ENCODE data around the gene ERC1.
"Not testable (repeated sequence)": the region's sequence is repeated elsewhere in the genome, so short reads cannot be mapped to it uniquely, and the experiment has no call there.

The ERC1 gene

DNA sequence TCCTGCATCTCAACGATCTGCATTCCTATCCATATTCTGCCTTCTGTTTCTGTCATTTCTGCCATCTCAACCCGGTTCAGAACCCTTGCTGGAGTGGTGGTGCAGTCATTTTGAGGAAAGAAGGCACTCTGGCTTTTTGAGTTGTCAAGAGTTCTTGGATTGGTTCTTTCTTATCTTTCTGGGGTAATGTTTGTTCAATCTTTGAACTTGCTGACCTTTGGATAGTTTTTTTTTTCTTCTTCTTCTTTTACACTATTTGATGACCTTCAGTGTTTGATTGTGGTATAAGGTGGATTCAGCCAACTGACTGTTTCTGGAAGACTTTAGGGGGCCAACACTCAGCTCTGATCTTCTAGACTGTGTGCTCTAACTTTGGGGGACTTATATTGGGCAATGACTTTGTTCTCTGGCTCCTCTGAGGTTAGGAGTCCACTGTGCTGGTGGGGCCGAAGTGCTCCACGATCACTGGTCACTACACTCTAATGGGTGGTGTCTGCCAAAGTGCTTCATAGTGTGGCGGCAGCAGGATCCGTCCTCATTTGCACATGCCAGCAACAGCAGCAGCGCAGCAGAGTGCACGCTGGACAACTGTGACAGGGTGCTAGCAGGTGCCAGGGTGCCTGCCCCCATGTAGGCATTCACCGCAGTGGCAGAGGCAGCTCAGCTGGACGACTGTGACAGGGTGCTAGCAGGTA, 347.6 kb downstream of the ERC1 start:
- no peak for TF ChIP-seq GABPA (IDR thresholded peaks at IDR 0.05; ENCODE audit: low read depth)
- H3K4me3 ChIP-seq (replicated peaks; ENCODE audit: insufficient read depth, low read length): no peak overlapping the region

GRCh38 chr12:1339178-1339541, 348.1 kb downstream of the ERC1 start:
- H3K4me3 ChIP-seq (replicated peaks; ENCODE audit: insufficient read depth, low read length); H3K27ac ChIP-seq (replicated peaks); H3K27me3 ChIP-seq (ENCODE audit: insufficient read depth, poor library complexity, severe bottlenecking); DNase-seq (ENCODE audit: low read depth in 1 of 2, low spot score in 1 of 2): not testable (repeated sequence)

More for the DNA sequence above, 347.6 kb downstream of the ERC1 start:
- DNase-seq (ENCODE audit: low read depth in 1 of 2, low spot score in 1 of 2): no peak
- H3K27ac ChIP-seq (replicated peaks): no peak overlapping the region
- no peaks in the 10 kb centered on the region for H3K27me3 ChIP-seq (ENCODE audit: insufficient read depth, poor library complexity, severe bottlenecking)

- no peak overlapping the region for H3K27ac ChIP-seq (replicated peaks)
- TF ChIP-seq, protein P1, sequence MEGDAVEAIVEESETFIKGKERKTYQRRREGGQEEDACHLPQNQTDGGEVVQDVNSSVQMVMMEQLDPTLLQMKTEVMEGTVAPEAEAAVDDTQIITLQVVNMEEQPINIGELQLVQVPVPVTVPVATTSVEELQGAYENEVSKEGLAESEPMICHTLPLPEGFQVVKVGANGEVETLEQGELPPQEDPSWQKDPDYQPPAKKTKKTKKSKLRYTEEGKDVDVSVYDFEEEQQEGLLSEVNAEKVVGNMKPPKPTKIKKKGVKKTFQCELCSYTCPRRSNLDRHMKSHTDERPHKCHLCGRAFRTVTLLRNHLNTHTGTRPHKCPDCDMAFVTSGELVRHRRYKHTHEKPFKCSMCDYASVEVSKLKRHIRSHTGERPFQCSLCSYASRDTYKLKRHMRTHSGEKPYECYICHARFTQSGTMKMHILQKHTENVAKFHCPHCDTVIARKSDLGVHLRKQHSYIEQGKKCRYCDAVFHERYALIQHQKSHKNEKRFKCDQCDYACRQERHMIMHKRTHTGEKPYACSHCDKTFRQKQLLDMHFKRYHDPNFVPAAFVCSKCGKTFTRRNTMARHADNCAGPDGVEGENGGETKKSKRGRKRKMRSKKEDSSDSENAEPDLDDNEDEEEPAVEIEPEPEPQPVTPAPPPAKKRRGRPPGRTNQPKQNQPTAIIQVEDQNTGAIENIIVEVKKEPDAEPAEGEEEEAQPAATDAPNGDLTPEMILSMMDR (IDR thresholded peaks at IDR 0.05; ENCODE audit: insufficient read depth, low read length): no peak
- TF ChIP-seq GABPA (IDR thresholded peaks at IDR 0.05; ENCODE audit: low read depth): no peak
- TF ChIP-seq, protein P2, sequence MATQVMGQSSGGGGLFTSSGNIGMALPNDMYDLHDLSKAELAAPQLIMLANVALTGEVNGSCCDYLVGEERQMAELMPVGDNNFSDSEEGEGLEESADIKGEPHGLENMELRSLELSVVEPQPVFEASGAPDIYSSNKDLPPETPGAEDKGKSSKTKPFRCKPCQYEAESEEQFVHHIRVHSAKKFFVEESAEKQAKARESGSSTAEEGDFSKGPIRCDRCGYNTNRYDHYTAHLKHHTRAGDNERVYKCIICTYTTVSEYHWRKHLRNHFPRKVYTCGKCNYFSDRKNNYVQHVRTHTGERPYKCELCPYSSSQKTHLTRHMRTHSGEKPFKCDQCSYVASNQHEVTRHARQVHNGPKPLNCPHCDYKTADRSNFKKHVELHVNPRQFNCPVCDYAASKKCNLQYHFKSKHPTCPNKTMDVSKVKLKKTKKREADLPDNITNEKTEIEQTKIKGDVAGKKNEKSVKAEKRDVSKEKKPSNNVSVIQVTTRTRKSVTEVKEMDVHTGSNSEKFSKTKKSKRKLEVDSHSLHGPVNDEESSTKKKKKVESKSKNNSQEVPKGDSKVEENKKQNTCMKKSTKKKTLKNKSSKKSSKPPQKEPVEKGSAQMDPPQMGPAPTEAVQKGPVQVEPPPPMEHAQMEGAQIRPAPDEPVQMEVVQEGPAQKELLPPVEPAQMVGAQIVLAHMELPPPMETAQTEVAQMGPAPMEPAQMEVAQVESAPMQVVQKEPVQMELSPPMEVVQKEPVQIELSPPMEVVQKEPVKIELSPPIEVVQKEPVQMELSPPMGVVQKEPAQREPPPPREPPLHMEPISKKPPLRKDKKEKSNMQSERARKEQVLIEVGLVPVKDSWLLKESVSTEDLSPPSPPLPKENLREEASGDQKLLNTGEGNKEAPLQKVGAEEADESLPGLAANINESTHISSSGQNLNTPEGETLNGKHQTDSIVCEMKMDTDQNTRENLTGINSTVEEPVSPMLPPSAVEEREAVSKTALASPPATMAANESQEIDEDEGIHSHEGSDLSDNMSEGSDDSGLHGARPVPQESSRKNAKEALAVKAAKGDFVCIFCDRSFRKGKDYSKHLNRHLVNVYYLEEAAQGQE (IDR thresholded peaks at IDR 0.05; ENCODE audit: insufficient replicate concordance, low read depth): no peak
- TF ChIP-seq POLR2AphosphoS5 (IDR thresholded peaks at IDR 0.05; ENCODE audit: low read depth): no peak
- no peak for TF ChIP-seq SPI1 (IDR thresholded peaks at IDR 0.05; ENCODE audit: borderline replicate concordance, low read depth)
- no peaks in the 10 kb centered on the region for H3K27me3 ChIP-seq (ENCODE audit: insufficient read depth, poor library complexity, severe bottlenecking)
- H3K4me3 ChIP-seq (replicated peaks; ENCODE audit: insufficient read depth, low read length): no peak overlapping the region
- DNase-seq (ENCODE audit: low read depth in 1 of 2, low spot score in 1 of 2): no peak
These were observed 348.7 kb downstream of the ERC1 start for GRCh38 chr12:1339618-1340319.

DNA sequence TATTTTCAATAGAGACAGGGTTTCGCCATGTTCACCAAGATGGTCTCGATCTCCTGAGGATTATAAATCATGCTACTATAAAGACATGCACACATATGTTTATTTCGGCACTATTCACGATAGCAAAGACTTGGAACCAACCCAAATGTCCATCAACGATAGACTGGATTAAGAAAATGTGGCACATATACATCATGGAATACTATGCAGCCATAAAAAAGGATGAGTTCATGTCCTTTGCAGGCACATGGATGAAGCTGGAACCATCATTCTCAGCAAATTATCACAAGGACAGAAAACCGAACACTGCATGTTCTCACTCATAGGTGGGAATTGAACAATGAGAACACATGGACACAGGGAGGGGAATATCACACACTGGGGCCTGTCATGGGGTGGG, 350.2 kb downstream of the ERC1 start:
- H3K27me3 ChIP-seq (ENCODE audit: insufficient read depth, poor library complexity, severe bottlenecking); H3K27ac ChIP-seq (replicated peaks); H3K4me3 ChIP-seq (replicated peaks; ENCODE audit: insufficient read depth, low read length); DNase-seq (ENCODE audit: low read depth in 1 of 2, low spot score in 1 of 2): not testable (repeated sequence)

GRCh38 chr12:1343422-1343821, 352.4 kb downstream of the ERC1 start:
- no peak overlapping the region for H3K4me3 ChIP-seq (replicated peaks; ENCODE audit: insufficient read depth, low read length)
- TF ChIP-seq, protein P1 (IDR thresholded peaks at IDR 0.05; ENCODE audit: insufficient read depth, low read length): no peak
- TF ChIP-seq GABPA (IDR thresholded peaks at IDR 0.05; ENCODE audit: low read depth) (no peak), POLR2AphosphoS5 (IDR thresholded peaks at IDR 0.05; ENCODE audit: low read depth) (no peak), SPI1 (IDR thresholded peaks at IDR 0.05; ENCODE audit: borderline replicate concordance, low read depth) (no peak)
- TF ChIP-seq, protein P2 (IDR thresholded peaks at IDR 0.05; ENCODE audit: insufficient replicate concordance, low read depth): no peak
- no peak overlapping the region for H3K27ac ChIP-seq (replicated peaks)
- no peak for DNase-seq (ENCODE audit: low read depth in 1 of 2, low spot score in 1 of 2)
- no peaks in the 10 kb centered on the region for H3K27me3 ChIP-seq (ENCODE audit: insufficient read depth, poor library complexity, severe bottlenecking)
